Measurements from ENCODE around the gene BAIAP2L1.

DNA sequence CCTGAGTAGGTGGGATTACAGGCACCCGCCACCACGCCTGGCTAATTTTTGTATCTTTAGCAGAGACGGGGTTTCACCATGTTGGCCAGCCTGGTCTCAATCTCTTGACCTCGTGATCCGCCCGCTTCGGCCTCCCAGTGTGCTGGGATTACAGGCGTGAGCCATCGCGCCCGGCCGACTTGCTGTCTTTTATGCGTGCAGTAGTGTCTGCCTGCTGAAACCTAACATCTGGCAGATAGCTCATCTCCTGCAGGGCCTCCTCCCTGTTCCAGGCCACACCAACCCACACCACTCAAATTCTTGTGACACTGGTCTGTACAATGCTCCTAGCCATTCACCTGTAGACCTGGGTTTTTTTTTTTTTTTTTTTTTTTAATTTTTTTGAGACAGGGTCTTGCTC lies 41.5 kb downstream of the BAIAP2L1 start:
- TF ChIP-seq, protein P1, sequence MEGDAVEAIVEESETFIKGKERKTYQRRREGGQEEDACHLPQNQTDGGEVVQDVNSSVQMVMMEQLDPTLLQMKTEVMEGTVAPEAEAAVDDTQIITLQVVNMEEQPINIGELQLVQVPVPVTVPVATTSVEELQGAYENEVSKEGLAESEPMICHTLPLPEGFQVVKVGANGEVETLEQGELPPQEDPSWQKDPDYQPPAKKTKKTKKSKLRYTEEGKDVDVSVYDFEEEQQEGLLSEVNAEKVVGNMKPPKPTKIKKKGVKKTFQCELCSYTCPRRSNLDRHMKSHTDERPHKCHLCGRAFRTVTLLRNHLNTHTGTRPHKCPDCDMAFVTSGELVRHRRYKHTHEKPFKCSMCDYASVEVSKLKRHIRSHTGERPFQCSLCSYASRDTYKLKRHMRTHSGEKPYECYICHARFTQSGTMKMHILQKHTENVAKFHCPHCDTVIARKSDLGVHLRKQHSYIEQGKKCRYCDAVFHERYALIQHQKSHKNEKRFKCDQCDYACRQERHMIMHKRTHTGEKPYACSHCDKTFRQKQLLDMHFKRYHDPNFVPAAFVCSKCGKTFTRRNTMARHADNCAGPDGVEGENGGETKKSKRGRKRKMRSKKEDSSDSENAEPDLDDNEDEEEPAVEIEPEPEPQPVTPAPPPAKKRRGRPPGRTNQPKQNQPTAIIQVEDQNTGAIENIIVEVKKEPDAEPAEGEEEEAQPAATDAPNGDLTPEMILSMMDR (IDR thresholded peaks at IDR 0.05; ENCODE audit: control extremely low read depth in 1 of 3, insufficient read depth in 1 of 3, low read depth in 1 of 3, low read length in 3 of 3) = no peak
- TF ChIP-seq EP300 (IDR thresholded peaks at IDR 0.05; ENCODE audit: borderline replicate concordance in 1 of 2, low read depth in 2 of 2, low read length in 2 of 2) (no peak), POLR2A (IDR thresholded peaks at IDR 0.05; ENCODE audit: control extremely low read depth in 1 of 2, low read depth in 2 of 2, low read length in 2 of 2) (no peak), HDAC6 (IDR thresholded peaks at IDR 0.05; ENCODE audit: low read depth, low read length) (no peak), EZH2 (IDR thresholded peaks at IDR 0.05; ENCODE audit: low read depth, low read length, severe bottlenecking) (no peak), YY1 (IDR thresholded peaks at IDR 0.05; ENCODE audit: low read depth, low read length) (no peak), RNF2 (IDR thresholded peaks at IDR 0.05; ENCODE audit: borderline replicate concordance, low read depth, low read length, missing control alignments, poor library complexity, severe bottlenecking) (no peak), SIN3A (conservative IDR thresholded peaks at IDR 0.05 in 1 of 2, IDR thresholded peaks at IDR 0.05 in 1 of 2; ENCODE audit: low read depth in 1 of 2, low read length in 2 of 2) (no peak), EGR1 (IDR thresholded peaks at IDR 0.05; ENCODE audit: borderline replicate concordance, low read depth, low read length) (no peak), KDM1A (IDR thresholded peaks at IDR 0.05; ENCODE audit: borderline replicate concordance, low read length) (no peak)
- TF ChIP-seq, protein P2, sequence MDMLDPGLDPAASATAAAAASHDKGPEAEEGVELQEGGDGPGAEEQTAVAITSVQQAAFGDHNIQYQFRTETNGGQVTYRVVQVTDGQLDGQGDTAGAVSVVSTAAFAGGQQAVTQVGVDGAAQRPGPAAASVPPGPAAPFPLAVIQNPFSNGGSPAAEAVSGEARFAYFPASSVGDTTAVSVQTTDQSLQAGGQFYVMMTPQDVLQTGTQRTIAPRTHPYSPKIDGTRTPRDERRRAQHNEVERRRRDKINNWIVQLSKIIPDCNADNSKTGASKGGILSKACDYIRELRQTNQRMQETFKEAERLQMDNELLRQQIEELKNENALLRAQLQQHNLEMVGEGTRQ (IDR thresholded peaks at IDR 0.05; ENCODE audit: low read length) = no peak
- TF ChIP-seq, protein P3, sequence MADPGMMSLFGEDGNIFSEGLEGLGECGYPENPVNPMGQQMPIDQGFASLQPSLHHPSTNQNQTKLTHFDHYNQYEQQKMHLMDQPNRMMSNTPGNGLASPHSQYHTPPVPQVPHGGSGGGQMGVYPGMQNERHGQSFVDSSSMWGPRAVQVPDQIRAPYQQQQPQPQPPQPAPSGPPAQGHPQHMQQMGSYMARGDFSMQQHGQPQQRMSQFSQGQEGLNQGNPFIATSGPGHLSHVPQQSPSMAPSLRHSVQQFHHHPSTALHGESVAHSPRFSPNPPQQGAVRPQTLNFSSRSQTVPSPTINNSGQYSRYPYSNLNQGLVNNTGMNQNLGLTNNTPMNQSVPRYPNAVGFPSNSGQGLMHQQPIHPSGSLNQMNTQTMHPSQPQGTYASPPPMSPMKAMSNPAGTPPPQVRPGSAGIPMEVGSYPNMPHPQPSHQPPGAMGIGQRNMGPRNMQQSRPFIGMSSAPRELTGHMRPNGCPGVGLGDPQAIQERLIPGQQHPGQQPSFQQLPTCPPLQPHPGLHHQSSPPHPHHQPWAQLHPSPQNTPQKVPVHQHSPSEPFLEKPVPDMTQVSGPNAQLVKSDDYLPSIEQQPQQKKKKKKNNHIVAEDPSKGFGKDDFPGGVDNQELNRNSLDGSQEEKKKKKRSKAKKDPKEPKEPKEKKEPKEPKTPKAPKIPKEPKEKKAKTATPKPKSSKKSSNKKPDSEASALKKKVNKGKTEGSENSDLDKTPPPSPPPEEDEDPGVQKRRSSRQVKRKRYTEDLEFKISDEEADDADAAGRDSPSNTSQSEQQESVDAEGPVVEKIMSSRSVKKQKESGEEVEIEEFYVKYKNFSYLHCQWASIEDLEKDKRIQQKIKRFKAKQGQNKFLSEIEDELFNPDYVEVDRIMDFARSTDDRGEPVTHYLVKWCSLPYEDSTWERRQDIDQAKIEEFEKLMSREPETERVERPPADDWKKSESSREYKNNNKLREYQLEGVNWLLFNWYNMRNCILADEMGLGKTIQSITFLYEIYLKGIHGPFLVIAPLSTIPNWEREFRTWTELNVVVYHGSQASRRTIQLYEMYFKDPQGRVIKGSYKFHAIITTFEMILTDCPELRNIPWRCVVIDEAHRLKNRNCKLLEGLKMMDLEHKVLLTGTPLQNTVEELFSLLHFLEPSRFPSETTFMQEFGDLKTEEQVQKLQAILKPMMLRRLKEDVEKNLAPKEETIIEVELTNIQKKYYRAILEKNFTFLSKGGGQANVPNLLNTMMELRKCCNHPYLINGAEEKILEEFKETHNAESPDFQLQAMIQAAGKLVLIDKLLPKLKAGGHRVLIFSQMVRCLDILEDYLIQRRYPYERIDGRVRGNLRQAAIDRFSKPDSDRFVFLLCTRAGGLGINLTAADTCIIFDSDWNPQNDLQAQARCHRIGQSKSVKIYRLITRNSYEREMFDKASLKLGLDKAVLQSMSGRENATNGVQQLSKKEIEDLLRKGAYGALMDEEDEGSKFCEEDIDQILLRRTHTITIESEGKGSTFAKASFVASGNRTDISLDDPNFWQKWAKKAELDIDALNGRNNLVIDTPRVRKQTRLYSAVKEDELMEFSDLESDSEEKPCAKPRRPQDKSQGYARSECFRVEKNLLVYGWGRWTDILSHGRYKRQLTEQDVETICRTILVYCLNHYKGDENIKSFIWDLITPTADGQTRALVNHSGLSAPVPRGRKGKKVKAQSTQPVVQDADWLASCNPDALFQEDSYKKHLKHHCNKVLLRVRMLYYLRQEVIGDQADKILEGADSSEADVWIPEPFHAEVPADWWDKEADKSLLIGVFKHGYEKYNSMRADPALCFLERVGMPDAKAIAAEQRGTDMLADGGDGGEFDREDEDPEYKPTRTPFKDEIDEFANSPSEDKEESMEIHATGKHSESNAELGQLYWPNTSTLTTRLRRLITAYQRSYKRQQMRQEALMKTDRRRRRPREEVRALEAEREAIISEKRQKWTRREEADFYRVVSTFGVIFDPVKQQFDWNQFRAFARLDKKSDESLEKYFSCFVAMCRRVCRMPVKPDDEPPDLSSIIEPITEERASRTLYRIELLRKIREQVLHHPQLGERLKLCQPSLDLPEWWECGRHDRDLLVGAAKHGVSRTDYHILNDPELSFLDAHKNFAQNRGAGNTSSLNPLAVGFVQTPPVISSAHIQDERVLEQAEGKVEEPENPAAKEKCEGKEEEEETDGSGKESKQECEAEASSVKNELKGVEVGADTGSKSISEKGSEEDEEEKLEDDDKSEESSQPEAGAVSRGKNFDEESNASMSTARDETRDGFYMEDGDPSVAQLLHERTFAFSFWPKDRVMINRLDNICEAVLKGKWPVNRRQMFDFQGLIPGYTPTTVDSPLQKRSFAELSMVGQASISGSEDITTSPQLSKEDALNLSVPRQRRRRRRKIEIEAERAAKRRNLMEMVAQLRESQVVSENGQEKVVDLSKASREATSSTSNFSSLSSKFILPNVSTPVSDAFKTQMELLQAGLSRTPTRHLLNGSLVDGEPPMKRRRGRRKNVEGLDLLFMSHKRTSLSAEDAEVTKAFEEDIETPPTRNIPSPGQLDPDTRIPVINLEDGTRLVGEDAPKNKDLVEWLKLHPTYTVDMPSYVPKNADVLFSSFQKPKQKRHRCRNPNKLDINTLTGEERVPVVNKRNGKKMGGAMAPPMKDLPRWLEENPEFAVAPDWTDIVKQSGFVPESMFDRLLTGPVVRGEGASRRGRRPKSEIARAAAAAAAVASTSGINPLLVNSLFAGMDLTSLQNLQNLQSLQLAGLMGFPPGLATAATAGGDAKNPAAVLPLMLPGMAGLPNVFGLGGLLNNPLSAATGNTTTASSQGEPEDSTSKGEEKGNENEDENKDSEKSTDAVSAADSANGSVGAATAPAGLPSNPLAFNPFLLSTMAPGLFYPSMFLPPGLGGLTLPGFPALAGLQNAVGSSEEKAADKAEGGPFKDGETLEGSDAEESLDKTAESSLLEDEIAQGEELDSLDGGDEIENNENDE (IDR thresholded peaks at IDR 0.05; ENCODE audit: insufficient replicate concordance, low read length) = no peak
